HL-60/S4 (cell line): ENCODE data around the gene FTO.

Experiments
- in situ Hi-C: fragments of 300-500 bp; cut with MboI; formaldehyde crosslinking; loops from 2 replicates; pipeline ENCODE4 v1.14.3; 2022; ENCODE audit warnings: low sequenced_read_pairs

Gene FTO

DNA sequence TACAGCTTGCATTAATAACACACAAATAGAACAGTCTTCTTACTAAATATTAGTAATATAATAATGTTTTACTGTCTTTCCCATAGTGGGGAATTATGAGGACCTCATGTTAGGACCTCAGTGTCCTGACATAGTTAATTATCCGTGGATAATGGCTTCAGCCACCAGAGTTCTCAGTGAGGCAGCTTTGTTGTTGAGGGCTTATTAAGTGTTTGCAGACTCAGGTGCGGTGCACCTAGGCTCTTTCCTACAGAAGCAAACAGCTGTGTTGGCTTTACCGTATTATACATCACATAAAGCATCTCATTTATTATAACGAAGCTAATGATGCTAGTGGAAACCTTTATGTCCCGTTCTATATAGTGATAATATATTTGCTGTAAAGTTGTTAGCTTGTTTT, 246.7 kb downstream of the FTO start:
- in situ Hi-C loops: no loop called here

- in situ Hi-C loops: no loop called here
These were observed 248.6 kb downstream of the FTO start for GRCh38 chr16:53952215-53953208.

GRCh38 chr16:53953336-53953735, 249.4 kb downstream of the FTO start:
- in situ Hi-C loops: no loop called here

GRCh38 chr16:53955221-53955875, 251.4 kb downstream of the FTO start:
- in situ Hi-C loops: no loop called here

DNA sequence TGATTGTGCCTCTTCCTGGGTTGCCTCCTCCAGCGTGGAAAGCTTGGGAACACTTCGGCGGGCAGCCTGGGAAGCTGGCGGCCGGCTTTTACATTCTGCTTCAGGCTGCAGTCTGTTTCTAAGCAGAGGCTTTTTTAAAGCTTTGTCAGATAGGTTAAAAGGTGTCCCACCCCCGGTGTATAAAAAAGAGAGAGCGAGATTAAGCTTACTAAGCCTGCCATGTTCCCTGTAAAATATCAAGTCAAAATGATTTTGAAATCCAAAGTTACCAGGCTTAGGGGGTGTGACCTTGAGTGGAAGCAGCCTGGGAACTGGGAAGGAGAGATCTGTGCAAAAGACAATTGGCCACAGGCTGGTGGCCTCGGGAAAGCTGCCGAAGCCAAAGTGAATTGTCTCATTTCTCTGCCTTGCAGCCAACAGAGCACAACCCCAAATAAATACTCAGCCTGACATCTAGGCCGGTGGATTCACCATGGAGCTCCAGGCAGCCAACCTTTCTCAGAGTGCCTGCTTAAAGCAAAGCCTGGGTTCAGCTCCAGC, 254.5 kb downstream of the FTO start:
- in situ Hi-C loops: no loop called here

DNA sequence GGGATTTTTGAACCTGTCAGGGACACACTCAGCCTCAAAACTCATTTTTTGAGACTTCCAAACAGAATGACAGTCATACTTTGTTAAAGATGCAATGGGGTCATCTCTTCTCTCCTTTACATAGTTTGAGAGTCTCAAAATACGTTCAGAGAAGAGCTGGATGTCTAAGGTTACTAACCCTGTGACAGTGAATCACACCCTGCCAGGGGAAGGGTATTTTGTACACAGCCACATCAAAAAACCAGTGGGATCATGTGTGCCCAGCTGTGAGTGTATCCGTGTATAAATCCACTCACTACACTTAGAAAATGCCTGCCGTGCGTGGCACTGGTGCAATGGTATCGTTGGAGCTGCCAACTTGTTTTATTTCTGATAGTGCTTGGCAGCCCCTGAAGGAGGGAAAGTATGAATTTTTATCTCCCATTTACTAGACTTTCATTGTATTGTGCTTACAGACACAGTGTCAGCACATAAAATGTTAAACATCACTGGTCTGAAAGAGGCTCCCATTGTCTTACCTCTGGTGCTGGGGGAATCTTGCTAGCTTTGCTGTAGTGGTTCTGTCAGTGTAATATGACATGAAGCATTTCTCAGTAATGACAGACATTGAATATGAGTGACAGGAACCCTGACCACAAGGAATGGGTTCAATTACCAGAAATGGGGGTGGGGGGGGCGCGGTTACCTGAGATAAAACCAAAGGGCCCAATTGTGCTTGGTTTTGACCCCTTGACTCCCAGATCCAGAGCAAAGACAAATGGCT, 256.3 kb downstream of the FTO start:
- in situ Hi-C loops: no loop called here

DNA sequence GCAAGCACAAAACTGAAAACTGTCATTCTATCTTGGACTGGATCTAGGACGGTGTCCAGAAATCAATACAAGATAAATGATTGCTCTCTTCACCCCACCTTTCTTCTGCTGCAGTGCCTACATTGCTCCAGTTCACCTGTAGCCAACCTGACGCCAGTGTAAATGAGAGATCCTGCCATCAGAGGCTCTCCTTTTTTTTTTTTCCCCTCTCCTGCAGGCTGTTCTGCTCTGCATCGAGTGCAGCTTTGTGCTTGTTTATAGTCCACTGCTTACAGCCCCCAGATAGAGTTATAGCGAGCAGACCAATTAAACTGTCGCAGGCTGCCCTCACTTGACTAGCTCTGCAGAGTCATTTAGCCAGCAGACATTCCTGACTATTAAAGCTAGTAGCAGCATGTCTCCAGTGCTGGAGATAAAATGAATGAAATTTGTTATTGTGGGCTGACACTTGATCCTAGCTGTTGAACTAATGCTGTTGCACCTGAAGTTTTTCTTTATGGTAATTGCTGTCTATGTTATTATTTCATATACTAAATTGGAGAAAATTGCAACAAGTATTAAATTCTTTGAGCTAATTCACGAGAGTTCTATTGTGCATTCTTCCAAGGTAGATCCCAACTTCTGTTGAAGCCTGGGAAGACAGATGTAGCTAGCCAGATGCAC, 257.1 kb downstream of the FTO start:
- in situ Hi-C loops: no loop called here

DNA sequence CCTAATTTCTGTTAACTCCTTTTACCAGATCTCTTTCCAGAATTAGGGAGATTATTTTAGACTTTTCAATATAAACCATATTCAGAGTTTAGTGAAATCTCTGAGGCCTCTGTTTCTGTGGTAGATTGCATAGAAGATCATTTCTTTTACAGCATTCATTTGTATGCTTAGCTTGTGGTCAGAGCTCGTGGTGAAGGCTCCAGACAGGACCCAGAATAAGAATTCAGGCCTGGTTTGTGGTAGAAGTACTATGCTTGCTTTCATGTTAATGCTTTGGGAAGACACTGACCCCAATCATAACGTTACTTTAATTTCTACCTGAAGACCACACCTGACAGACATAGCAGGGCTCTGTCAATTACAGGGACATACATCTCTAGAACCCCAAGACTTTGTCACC, 258.1 kb downstream of the FTO start:
- in situ Hi-C loops: no loop called here

- in situ Hi-C loops: no loop called here
These were observed 260.3 kb downstream of the FTO start for GRCh38 chr16:53964145-53964790.

DNA sequence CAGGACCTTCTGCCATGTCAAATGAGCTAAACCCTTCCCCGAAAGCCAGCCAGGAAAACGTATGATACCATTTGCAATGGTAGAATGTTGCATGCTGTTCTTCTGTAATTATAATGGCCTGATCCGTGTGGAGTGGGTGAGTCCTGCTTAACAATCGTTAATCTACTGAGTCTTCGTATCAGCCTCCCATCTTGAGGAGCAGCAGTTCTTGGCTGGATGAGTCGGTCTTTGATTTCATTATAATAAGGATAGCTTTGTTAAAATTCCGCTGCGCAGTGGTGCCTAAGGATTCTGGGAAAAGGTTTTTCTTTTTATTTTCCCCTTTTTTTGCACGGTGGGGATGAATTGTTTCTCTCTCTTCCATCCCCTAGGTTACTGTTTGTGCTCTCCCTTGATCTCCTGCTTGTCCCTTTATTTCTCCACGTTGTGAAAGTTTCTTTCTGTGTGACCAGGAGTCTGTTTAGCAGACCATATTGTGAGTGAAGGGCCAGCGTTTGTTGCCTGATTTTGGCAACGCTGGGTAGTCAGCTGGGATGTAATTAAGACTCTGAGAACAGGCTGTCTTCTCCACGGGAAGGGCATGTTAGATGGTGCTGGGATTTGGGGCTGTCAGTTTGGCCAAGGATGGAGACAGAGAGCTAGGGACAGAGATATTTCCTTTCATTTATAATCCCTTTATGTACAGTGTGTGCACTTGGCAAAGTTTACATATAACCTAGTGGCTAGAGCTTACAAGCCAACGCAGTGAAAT, 263.0 kb downstream of the FTO start:
- in situ Hi-C loops: no loop called here

DNA sequence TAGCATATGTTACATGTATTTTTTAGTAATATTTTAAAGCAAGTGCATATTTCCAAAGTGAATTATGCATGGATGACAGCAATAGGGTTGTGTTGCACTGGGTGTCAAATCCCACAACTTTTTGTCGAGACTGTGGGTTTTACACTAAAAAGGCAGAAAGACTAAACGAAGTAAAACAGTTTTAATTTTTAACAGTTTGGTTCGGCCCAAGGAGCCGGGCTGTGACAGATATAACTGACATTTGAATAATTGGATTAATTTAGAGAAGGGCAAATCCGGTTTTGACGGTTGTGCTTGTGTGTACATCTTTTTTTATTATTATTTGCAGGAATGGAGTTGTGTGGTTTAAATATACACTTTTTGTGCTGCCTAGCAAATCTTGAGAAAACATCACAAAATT, 263.6 kb downstream of the FTO start:
- in situ Hi-C loops: no loop called here

GRCh38 chr16:53968454-53968853, 264.5 kb downstream of the FTO start:
- in situ Hi-C loops: no loop called here

- in situ Hi-C loops: no loop called here
These were observed 264.9 kb downstream of the FTO start for GRCh38 chr16:53968896-53969295.

- in situ Hi-C loops: no loop called here
These were observed 267.7 kb downstream of the FTO start for GRCh38 chr16:53971616-53972015.

DNA sequence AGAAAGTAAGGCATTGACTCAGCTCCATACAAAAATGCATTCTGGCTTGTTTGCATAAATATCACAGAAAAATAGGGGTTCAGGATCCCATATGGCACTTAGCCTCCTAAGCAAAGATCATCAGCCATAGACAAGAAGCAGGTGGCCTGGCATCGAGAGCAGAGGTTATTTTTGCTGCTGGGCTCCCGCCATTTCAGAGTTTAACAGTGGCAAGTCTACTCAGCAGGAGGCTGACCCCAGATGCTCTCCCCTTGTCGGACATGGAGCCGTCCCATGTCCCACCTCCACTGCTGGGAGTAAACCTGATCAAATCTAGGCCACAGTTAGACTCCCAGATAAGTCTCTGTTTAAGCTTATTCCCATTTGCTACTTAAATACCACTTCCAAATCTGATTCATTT, 269.1 kb downstream of the FTO start:
- in situ Hi-C loops: no loop called here

- in situ Hi-C loops: no loop called here
These were observed 270.6 kb downstream of the FTO start for GRCh38 chr16:53974484-53975080.

DNA sequence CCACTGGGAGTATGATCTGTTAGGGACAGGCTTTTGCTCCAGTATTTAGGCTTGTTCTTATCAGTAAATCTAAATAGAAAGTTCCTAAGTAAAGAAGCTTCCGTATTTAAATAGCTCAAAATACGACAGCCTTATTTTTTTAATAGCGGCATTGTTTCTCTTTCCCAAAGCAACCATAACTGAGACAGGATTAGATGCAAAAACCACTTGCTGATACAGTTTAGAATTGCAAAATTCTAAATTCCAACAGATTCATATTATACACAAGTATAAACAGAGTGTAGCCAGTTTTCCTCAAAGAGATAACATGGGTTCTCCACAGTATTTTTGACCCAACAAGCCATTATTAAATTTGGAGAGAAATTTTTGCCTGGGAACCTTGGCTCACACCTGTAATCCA, 276.7 kb downstream of the FTO start:
- in situ Hi-C loops: no loop called here

- in situ Hi-C loops: no loop called here
These were observed 278.7 kb downstream of the FTO start for GRCh38 chr16:53982631-53983042.

DNA sequence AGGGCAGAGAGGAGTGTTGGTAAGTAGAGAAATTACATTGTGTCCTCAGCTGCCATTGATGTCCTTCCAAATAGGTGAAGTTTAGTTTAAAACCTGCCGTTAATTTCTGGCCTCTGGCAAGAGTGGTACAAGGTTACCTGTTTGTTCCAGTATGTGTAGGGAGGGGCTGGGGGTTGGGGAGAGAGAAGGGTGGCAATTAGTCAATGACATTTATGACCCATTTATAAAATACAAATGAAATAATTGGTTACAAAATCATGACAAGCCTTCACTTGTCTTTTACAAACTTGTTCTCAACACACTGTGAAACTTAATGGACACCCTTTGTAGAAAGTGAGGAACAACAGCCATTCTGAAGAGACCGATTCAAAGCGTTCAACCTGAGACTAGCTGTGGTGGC, 281.0 kb downstream of the FTO start:
- in situ Hi-C loops: no loop called here
